ENCODE measurements around the gene GP1BB. TPM values are rescaled to one million over a fixed set of nuclear protein-coding genes. Genes with fewer than 3 reads are reported as not detected.

The GP1BB gene
- polyA plus RNA-seq, 3 donors = 0.13 to 1.5 (median 0.26) TPM

DNA sequence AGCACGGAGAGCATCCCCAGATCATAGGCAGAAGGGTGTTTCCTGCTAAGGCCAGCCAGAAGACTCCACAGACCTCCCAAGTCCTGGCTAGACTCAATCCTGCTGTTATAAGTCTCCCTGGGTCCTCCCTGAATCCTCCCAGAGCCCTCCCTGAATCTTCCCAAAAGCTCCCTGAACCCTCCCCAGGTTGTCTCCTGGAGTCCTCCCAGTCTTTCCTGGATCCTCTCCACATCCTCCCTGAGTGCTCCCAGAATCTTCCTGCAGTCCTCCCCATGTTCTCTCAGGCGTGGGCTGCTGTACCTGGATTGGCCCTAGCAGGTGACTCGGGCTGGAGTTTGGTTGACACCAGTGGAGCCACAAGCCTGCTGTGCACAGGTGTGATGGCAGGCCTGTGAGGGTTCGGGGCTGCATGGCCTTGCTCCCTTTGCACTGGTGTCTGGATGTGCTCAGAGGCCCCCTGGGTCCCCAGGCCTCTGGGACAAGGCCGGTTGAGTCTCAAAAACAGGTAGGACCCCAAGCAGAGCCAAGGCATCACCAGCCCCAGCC lies 11.6 kb downstream of the GP1BB start:
- no peak for DNase-seq
- Histone ChIP-seq H2AFZ (ENCODE audit: insufficient read depth, low read depth, low read length, poor library complexity, severe bottlenecking) (no peak overlapping the region), H3K4me1 (ENCODE audit: control insufficient read depth in 1 of 2, insufficient read depth in 2 of 2, low read length in 2 of 2) (peaks cover 7 to 8% of the 10 kb centered on the region in 2 donors), H3K27ac (ENCODE audit: low read depth in 1 of 2, low read length in 2 of 2) (no peak overlapping the region), H3K9ac (ENCODE audit: insufficient read depth, low read length, poor library complexity, severe bottlenecking) (no peak overlapping the region), H4K20me1 (ENCODE audit: insufficient read depth, low read length) (no peaks in the 10 kb centered on the region), H3K27me3 (ENCODE audit: control insufficient read depth in 2 of 2, insufficient read depth in 2 of 2, low read length in 2 of 2) (peaks cover 0 to 10% of the 10 kb centered on the region in 2 donors), H3K36me3 (replicated peaks in 1 of 2; ENCODE audit: control insufficient read depth in 1 of 2, insufficient read depth in 2 of 2, low read length in 2 of 2) (no peaks in the 10 kb centered on the region), H3K79me2 (ENCODE audit: insufficient read depth, low read length) (no peaks in the 10 kb centered on the region), H3K4me3 (replicated peaks in 1 of 3; ENCODE audit: low read depth in 2 of 3, low read length in 3 of 3) (no peak overlapping the region), H3K4me2 (replicated peaks; ENCODE audit: extremely low read depth, low read length, poor library complexity, severe bottlenecking) (no peak overlapping the region), H3K9me3 (replicated peaks in 1 of 2; ENCODE audit: control insufficient read depth in 1 of 2, insufficient read depth in 1 of 2, low read length in 2 of 2) (no peaks in the 10 kb centered on the region)
- 89% methylated on average over 4 of the region's 5 CpGs for WGBS (ENCODE audit: insufficient coverage)
- Mint-ChIP-seq H3K27me3 (ENCODE audit: low read depth in 3 of 3) (peaks cover 8 to 36% (median 9%) of the 10 kb centered on the region in 3 donors), H3K4me3 (no peak overlapping the region), H3K36me3 (no peaks in the 10 kb centered on the region), H3K4me1 (peaks cover 4% of the 10 kb centered on the region), H3K9me3 (no peaks in the 10 kb centered on the region), H3K27ac (peak overlapping the region in 1 of 7 donors; percentile 38)
- intact Hi-C loops (cut with micrococcal nuclease) = loop anchor here in 1 of 2 donors (5.0 kb wide), 1 partner anchor 277 kb away; no protein-coding TSS in a partner anchor
- TF ChIP-seq, protein P1, sequence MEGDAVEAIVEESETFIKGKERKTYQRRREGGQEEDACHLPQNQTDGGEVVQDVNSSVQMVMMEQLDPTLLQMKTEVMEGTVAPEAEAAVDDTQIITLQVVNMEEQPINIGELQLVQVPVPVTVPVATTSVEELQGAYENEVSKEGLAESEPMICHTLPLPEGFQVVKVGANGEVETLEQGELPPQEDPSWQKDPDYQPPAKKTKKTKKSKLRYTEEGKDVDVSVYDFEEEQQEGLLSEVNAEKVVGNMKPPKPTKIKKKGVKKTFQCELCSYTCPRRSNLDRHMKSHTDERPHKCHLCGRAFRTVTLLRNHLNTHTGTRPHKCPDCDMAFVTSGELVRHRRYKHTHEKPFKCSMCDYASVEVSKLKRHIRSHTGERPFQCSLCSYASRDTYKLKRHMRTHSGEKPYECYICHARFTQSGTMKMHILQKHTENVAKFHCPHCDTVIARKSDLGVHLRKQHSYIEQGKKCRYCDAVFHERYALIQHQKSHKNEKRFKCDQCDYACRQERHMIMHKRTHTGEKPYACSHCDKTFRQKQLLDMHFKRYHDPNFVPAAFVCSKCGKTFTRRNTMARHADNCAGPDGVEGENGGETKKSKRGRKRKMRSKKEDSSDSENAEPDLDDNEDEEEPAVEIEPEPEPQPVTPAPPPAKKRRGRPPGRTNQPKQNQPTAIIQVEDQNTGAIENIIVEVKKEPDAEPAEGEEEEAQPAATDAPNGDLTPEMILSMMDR (IDR thresholded peaks at IDR 0.05) = no peak

DNA sequence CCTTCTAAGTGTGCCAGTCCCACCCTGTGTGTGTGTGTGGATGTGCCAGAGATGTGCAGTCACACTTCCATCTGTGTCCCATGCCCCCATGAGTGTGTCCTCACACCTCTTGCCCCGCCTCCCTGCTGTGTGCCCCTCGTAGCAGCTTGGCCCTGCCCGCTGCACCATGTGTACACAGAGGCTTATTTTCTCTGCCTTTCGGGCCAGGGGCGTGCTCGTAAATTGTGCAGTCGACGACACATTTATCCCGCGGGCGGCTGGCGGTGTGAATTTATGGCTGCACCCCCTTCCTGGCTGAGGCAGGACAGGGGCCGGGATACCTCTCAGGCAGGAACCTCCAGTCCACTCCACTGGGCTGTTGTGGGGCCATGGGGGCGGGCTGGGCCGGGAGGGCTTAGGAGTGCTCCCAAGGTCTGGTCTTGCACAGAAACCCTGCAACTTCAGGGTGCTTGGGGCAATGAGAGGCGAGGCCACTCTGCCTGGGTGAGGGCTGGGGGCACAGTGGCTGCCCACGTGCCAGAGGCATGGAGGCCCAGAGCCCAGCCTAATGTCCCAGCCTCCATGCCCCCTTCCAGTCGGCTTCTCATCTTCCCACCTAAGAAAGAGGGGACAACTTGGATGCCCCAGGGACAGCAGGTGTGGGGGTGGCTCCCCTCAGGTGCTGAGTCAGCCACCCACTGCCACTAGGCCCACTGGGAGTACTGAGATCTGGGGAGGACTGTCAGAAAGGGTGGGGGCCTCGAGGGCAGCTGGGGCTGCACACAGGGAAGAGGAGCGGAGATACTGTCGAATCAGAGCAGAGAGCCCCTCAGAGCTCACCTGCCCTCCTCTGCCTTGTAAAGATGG lies 12.5 kb downstream of the GP1BB start:
- no peak overlapping the region for H3K4me2 ChIP-seq (replicated peaks; ENCODE audit: extremely low read depth, low read length, poor library complexity, severe bottlenecking)
- 82% methylated on average over 19 of the region's 21 CpGs for WGBS (ENCODE audit: insufficient coverage)
- TF ChIP-seq, protein P1 (IDR thresholded peaks at IDR 0.05) = no peak
- H3K4me1 Mint-ChIP-seq = peaks cover 2% of the 10 kb centered on the region
- no peaks in the 10 kb centered on the region for H3K36me3 Mint-ChIP-seq
- DNase-seq = no peak
- peaks cover 8 to 30% (median 8%) of the 10 kb centered on the region in 3 donors for H3K27me3 Mint-ChIP-seq (ENCODE audit: low read depth in 3 of 3)
- H3K79me2 ChIP-seq (ENCODE audit: insufficient read depth, low read length) = no peaks in the 10 kb centered on the region
- peaks cover 0 to 1% (median 0%) of the 10 kb centered on the region in 7 donors for H3K9me3 Mint-ChIP-seq
- no peaks in the 10 kb centered on the region for H3K9me3 ChIP-seq (replicated peaks in 1 of 2; ENCODE audit: control insufficient read depth in 1 of 2, insufficient read depth in 1 of 2, low read length in 2 of 2)
- no peaks in the 10 kb centered on the region for H4K20me1 ChIP-seq (ENCODE audit: insufficient read depth, low read length)
- H2AFZ ChIP-seq (ENCODE audit: insufficient read depth, low read depth, low read length, poor library complexity, severe bottlenecking) = no peak overlapping the region
- no peak overlapping the region for H3K27ac Mint-ChIP-seq
- H3K36me3 ChIP-seq (replicated peaks in 1 of 2; ENCODE audit: control insufficient read depth in 1 of 2, insufficient read depth in 2 of 2, low read length in 2 of 2) = no peaks in the 10 kb centered on the region
- no peak overlapping the region for H3K4me3 Mint-ChIP-seq
- peaks cover 0 to 8% of the 10 kb centered on the region in 2 donors for H3K27me3 ChIP-seq (ENCODE audit: control insufficient read depth in 2 of 2, insufficient read depth in 2 of 2, low read length in 2 of 2)
- intact Hi-C loops (cut with micrococcal nuclease) = no loop called here
- no peak overlapping the region for H3K4me3 ChIP-seq (replicated peaks in 1 of 3; ENCODE audit: low read depth in 2 of 3, low read length in 3 of 3)
- H3K4me1 ChIP-seq (ENCODE audit: control insufficient read depth in 1 of 2, insufficient read depth in 2 of 2, low read length in 2 of 2) = peaks cover 3% of the 10 kb centered on the region in 2 donors
- H3K27ac ChIP-seq (ENCODE audit: low read depth in 1 of 2, low read length in 2 of 2) = no peak overlapping the region
- no peak overlapping the region for H3K9ac ChIP-seq (ENCODE audit: insufficient read depth, low read length, poor library complexity, severe bottlenecking)
